Measurements from ENCODE around the gene GLDC. TPM values are rescaled to one million over a fixed set of nuclear protein-coding genes. Genes with fewer than 3 reads are reported as not detected.

The GLDC gene
- total RNA-seq, 2 donors from 2014 or later, result 3.0 to 7.9 TPM

DNA sequence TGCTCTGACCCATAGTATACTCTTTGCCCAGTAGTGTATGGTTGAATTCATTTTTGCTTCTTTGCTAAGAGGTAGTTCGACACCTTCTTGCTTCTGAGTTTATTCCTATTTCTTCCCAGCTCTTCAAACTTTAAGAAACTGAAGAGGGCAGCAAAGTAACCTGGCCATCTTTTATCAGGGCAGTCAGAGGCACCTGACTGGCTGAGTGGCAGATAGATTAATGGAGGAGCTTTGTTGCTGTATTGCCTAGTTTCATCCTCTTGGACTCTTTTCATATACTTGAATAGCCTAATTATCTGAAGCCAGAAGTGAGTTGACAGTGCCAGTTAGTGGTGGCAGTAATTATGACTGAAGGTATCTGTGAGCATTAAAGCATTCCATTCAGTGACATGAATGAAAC, 150.1 kb downstream of the GLDC start:
- Histone ChIP-seq H3K9me3 (no peaks in the 10 kb centered on the region), H3K27ac (no peak overlapping the region), H3K27me3 (replicated peaks; ENCODE audit: insufficient read depth) (no peaks in the 10 kb centered on the region), H3K4me1 (ENCODE audit: control insufficient read depth in 1 of 2, low read depth in 2 of 2) (no peaks in the 10 kb centered on the region), H3K4me3 (no peak overlapping the region), H3K36me3 (peaks cover 22% of the 10 kb centered on the region)
- no peak for DNase-seq (ENCODE audit: low spot score)
- no peak for ATAC-seq (ENCODE audit: insufficient number of reproducible peaks, low FRiP score, low read depth)
- TF ChIP-seq, protein P1, sequence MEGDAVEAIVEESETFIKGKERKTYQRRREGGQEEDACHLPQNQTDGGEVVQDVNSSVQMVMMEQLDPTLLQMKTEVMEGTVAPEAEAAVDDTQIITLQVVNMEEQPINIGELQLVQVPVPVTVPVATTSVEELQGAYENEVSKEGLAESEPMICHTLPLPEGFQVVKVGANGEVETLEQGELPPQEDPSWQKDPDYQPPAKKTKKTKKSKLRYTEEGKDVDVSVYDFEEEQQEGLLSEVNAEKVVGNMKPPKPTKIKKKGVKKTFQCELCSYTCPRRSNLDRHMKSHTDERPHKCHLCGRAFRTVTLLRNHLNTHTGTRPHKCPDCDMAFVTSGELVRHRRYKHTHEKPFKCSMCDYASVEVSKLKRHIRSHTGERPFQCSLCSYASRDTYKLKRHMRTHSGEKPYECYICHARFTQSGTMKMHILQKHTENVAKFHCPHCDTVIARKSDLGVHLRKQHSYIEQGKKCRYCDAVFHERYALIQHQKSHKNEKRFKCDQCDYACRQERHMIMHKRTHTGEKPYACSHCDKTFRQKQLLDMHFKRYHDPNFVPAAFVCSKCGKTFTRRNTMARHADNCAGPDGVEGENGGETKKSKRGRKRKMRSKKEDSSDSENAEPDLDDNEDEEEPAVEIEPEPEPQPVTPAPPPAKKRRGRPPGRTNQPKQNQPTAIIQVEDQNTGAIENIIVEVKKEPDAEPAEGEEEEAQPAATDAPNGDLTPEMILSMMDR (IDR thresholded peaks at IDR 0.05), result no peak

DNA sequence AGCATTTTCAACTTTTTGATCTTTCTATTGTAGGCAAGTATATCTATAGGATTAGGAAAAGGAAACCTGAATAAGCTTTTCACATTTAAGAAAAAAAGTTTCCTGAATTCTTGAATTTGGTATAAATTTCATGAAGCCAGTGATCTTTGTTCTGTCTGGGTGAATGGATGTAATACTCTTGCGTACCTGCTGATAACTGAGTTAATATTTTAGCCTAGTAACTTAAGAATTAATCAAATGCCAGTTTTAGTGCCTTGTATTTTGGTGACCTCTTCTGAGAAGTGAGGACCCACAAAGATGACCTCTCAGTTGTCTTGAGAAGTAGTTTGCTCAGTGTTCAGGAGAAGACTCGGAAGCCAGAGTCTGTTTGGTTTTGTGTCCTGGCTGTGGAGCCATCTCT, 154.7 kb downstream of the GLDC start:
- Histone ChIP-seq H3K36me3 (peaks cover 5% of the 10 kb centered on the region), H3K4me1 (ENCODE audit: control insufficient read depth in 1 of 2, low read depth in 2 of 2) (no peaks in the 10 kb centered on the region), H3K9me3 (no peaks in the 10 kb centered on the region), H3K27me3 (replicated peaks; ENCODE audit: insufficient read depth) (no peaks in the 10 kb centered on the region), H3K4me3 (no peak overlapping the region), H3K27ac (no peak overlapping the region)
- DNase-seq (ENCODE audit: low spot score) (no peak), ATAC-seq (ENCODE audit: insufficient number of reproducible peaks, low FRiP score, low read depth) (no peak)
- TF ChIP-seq, protein P1 (IDR thresholded peaks at IDR 0.05), result no peak

DNA sequence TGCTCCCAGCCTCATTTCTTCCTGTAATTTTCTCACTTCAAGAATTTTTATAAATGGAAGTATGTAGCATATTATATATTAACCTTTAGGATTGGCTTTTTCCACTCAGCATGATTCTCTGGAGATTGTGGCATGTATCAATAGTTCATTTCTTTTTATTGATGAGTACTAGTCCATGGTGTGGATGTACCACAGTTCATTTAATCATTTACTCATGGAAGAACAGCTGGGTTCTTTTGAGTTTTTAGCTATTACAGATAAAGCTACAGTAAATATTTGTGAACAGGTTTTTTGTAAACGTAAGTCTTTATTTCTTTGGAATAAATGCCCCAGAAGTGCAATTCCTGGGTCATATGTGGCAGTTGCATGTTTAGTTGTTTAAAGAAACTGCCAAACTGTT, 156.4 kb downstream of the GLDC start:
- Histone ChIP-seq H3K4me1 (ENCODE audit: control insufficient read depth in 1 of 2, low read depth in 2 of 2) (no peaks in the 10 kb centered on the region), H3K36me3 (peaks cover 5% of the 10 kb centered on the region), H3K9me3 (no peaks in the 10 kb centered on the region), H3K27ac (no peak overlapping the region), H3K4me3 (no peak overlapping the region), H3K27me3 (replicated peaks; ENCODE audit: insufficient read depth) (no peaks in the 10 kb centered on the region)
- DNase-seq (ENCODE audit: low spot score) (no peak), ATAC-seq (ENCODE audit: insufficient number of reproducible peaks, low FRiP score, low read depth) (no peak)
- TF ChIP-seq, protein P1 (IDR thresholded peaks at IDR 0.05), result no peak

DNA sequence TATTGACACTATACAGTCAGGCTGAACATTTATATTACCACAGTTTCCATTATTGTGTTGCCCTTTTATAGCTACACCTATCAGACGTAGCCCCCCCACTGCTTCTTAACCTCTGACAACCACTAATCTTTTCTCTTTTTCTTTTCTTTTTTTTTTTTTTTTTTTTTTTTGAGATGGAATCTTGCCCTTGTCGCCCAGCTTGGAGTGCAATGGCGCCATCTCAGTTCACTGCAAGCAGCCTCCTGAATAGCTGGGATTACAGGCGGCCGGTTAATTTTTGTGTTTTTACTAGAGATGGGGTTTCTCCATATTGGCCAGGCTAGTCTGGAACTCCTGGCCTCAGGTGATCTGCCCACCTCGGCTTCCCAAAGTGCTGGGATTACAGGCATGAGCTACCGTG, 157.1 kb downstream of the GLDC start:
- DNase-seq (ENCODE audit: low spot score) (no peak), ATAC-seq (ENCODE audit: insufficient number of reproducible peaks, low FRiP score, low read depth) (no peak)
- H3K9me3 ChIP-seq, result no peaks in the 10 kb centered on the region
- TF ChIP-seq, protein P1 (IDR thresholded peaks at IDR 0.05), result no peak
- no peak overlapping the region for H3K4me3 ChIP-seq
- H3K36me3 ChIP-seq, result peaks cover 5% of the 10 kb centered on the region
- no peak overlapping the region for H3K27ac ChIP-seq
- no peaks in the 10 kb centered on the region for H3K27me3 ChIP-seq (replicated peaks; ENCODE audit: insufficient read depth)
- H3K4me1 ChIP-seq (ENCODE audit: control insufficient read depth in 1 of 2, low read depth in 2 of 2), result no peaks in the 10 kb centered on the region

DNA sequence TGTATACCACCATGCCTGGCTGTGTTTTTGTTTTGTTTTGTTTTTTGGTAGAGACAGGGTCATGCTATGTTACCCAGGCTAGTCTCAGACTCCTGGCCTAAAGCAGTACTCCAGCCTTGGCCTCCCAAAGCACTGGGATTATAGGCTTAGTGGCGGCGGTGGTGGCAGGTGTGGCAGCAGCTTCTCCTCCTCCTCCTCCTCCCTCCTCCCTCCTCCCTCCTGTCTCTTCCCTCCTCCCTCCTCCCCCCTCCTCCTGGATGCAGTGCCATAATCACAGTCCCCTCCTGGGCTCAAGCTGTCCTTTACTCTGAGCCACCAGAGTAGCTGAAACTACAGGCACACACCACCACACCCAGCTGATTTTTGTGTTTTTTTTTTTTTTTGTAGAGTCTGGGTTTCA, 161.3 kb downstream of the GLDC start:
- TF ChIP-seq, protein P1 (IDR thresholded peaks at IDR 0.05), result no peak
- ATAC-seq (ENCODE audit: insufficient number of reproducible peaks, low FRiP score, low read depth) (no peak), DNase-seq (ENCODE audit: low spot score) (no peak)
- no peak overlapping the region for H3K4me3 ChIP-seq
- no peaks in the 10 kb centered on the region for H3K4me1 ChIP-seq (ENCODE audit: control insufficient read depth in 1 of 2, low read depth in 2 of 2)
- no peaks in the 10 kb centered on the region for H3K9me3 ChIP-seq
- H3K27me3 ChIP-seq (replicated peaks; ENCODE audit: insufficient read depth), result no peaks in the 10 kb centered on the region
- no peak overlapping the region for H3K27ac ChIP-seq
- peaks cover 1% of the 10 kb centered on the region for H3K36me3 ChIP-seq

Other genes with a start within 250 kb of the GLDC start
- 10 to 100 TPM; 56.9 to 76.0 TPM for gene UHRF2, start 232.5 kb downstream of the GLDC start, total RNA-seq
- 10 to 100 TPM; 26.1 to 47.8 TPM for gene KDM4C, start 112.2 kb upstream of the GLDC start, total RNA-seq

All from thoracic aorta (tissue), 2 donors.